Measurements from ENCODE around the gene C5orf63. TPM values are rescaled to one million over a fixed set of nuclear protein-coding genes. Genes with fewer than 3 reads are reported as not detected.

The C5orf63 gene
- total and polyA plus RNA-seq, 12 donors: 1.6 to 11.4 (median 4.5) TPM; not detected in 1

- intact Hi-C loops (cut with DNase I): no loop called here
- TF ChIP-seq CTCF (IDR thresholded peaks at IDR 0.05): no peak
- TF ChIP-seq POLR2A (IDR thresholded peaks at IDR 0.05): no peak
- Histone ChIP-seq H3K27me3 (no peaks in the 10 kb centered on the region), H3K4me3 (no peak overlapping the region), H3K36me3 (replicated peaks in 1 of 2) (no peaks in the 10 kb centered on the region), H3K9me3 (replicated peaks in 1 of 3) (no peaks in the 10 kb centered on the region), H3K4me1 (replicated peaks in 1 of 2) (no peaks in the 10 kb centered on the region), H3K27ac (no peak overlapping the region)
- DNase-seq: no peak
- 83 to 93% (median 85%) methylated on average over 2 of the region's 2 CpGs for WGBS, 4 donors
Observed at GRCh38 chr5:127011961-127012644, 61.2 kb downstream of the C5orf63 start.

- H3K27me3 ChIP-seq: no peaks in the 10 kb centered on the region
- intact Hi-C loops (cut with DNase I): no loop called here
- peak in 1 of 7 donors; percentile 23 for DNase-seq
- TF ChIP-seq CTCF (IDR thresholded peaks at IDR 0.05) (no peak), POLR2A (IDR thresholded peaks at IDR 0.05) (no peak)
- H3K9me3 ChIP-seq (replicated peaks in 1 of 3): no peaks in the 10 kb centered on the region
- H3K27ac ChIP-seq: no peak overlapping the region
- WGBS, 4 donors: 64 to 80% (median 74%) methylated on average over 4 of the region's 4 CpGs
- H3K4me1 ChIP-seq (replicated peaks in 1 of 2): peaks cover 0 to 3% of the 10 kb centered on the region in 2 donors
- H3K4me3 ChIP-seq: no peak overlapping the region
- no peaks in the 10 kb centered on the region for H3K36me3 ChIP-seq (replicated peaks in 1 of 2)
Observed at GRCh38 chr5:127011153-127011552, 62.1 kb downstream of the C5orf63 start.

- H3K27ac ChIP-seq: no peak overlapping the region
- no peaks in the 10 kb centered on the region for H3K9me3 ChIP-seq (replicated peaks in 1 of 3)
- H3K27me3 ChIP-seq: no peaks in the 10 kb centered on the region
- TF ChIP-seq POLR2A (IDR thresholded peaks at IDR 0.05): no peak
- TF ChIP-seq CTCF (IDR thresholded peaks at IDR 0.05): no peak
- DNase-seq: no peak
- H3K4me1 ChIP-seq (replicated peaks in 1 of 2): peaks cover 0 to 4% of the 10 kb centered on the region in 2 donors
- no peak overlapping the region for H3K4me3 ChIP-seq
- intact Hi-C loops (cut with DNase I): no loop called here
- 84 to 92% (median 91%) methylated on average over 2 of the region's 2 CpGs for WGBS, 4 donors
- no peaks in the 10 kb centered on the region for H3K36me3 ChIP-seq (replicated peaks in 1 of 2)
Observed at GRCh38 chr5:127010362-127010761, 62.9 kb downstream of the C5orf63 start.

GRCh38 chr5:127009784-127010183, 63.5 kb downstream of the C5orf63 start:
- no peak for TF ChIP-seq CTCF (IDR thresholded peaks at IDR 0.05)
- TF ChIP-seq POLR2A (IDR thresholded peaks at IDR 0.05): no peak
- DNase-seq: no peak
- no peak overlapping the region for H3K4me3 ChIP-seq
- H3K9me3 ChIP-seq (replicated peaks in 1 of 3): no peaks in the 10 kb centered on the region
- peaks cover 0 to 4% of the 10 kb centered on the region in 2 donors for H3K4me1 ChIP-seq (replicated peaks in 1 of 2)
- H3K27me3 ChIP-seq: no peaks in the 10 kb centered on the region
- H3K27ac ChIP-seq: no peak overlapping the region
- H3K36me3 ChIP-seq (replicated peaks in 1 of 2): no peaks in the 10 kb centered on the region
- intact Hi-C loops (cut with DNase I): no loop called here
- WGBS, 4 donors: 84 to 93% (median 88%) methylated on average over 1 of the region's 1 CpG

Measured in adrenal gland (tissue), 12 donors.